Kidney (tissue), 14 donors: ENCODE results near the gene SRSF4. TPM values are rescaled to one million over a fixed set of nuclear protein-coding genes. Genes with fewer than 3 reads are reported as not detected.

Experiments
- DNase-seq, 5 donors: peaks; one replicate each; pipeline ENCODE4 v3.0.0-alpha.2; 2013 to 2020
- FAIRE-seq: peaks from 2 replicates; lab custom pipeline; 2012; peaks lifted over from hg19 to GRCh38; lab: Jason Lieb, UNC
- H3K27ac ChIP-seq, 2 donors: one replicate each; pipeline ENCODE4 v1.7.0; 2013; ENCODE audit warnings: low read depth in 2 of 2, low read length in 2 of 2, inconsistent platforms in 1 of 2
- H3K27me3 ChIP-seq: one replicate; pipeline ENCODE4 v1.7.1; 2013; ENCODE audit warnings: low read length, inconsistent platforms; ENCODE audit not compliant: control insufficient read depth, insufficient read depth
- H3K36me3 ChIP-seq, 3 donors: one replicate each; pipeline versions ENCODE4 v1.7.0 to v1.7.1; 2013; ENCODE audit warnings: low read length in 3 of 3, control low read depth in 1 of 3, inconsistent platforms in 1 of 3; ENCODE audit not compliant: insufficient read depth in 3 of 3, control insufficient read depth in 2 of 3
- H3K4me1 ChIP-seq, 3 donors: one replicate each; pipeline versions ENCODE4 v1.7.0 to v1.7.1; 2013; ENCODE audit warnings: low read length in 3 of 3, inconsistent platforms in 1 of 3, low read depth in 1 of 3; ENCODE audit not compliant: control insufficient read depth in 2 of 3, insufficient read depth in 2 of 3
- H3K4me3 ChIP-seq, 3 donors: one replicate each; pipeline versions ENCODE4 v1.7.0 to v1.8.1; 2013; ENCODE audit warnings: low read length in 3 of 3, control low read depth in 1 of 3, inconsistent platforms in 1 of 3
- H3K9ac ChIP-seq, 3 donors: one replicate each; pipeline versions ENCODE4 v1.7.0 to v1.7.1; 2013; ENCODE audit warnings: low read length in 3 of 3, control low read depth in 1 of 3, inconsistent platforms in 1 of 3
- H3K9me3 ChIP-seq, 3 donors: one replicate each; pipeline versions ENCODE4 v1.7.0 to v1.7.1; 2013; ENCODE audit warnings: low read length in 3 of 3, control low read depth in 1 of 3, inconsistent platforms in 1 of 3; ENCODE audit not compliant: control insufficient read depth in 2 of 3, insufficient read depth in 1 of 3
- CTCF ChIP-seq: IDR thresholded peaks from 3 replicates; pipeline ENCODE4 v1.5.1; 2012; ENCODE audit warnings: mild to moderate bottlenecking, moderate library complexity, borderline replicate concordance; ENCODE audit not compliant: insufficient read depth; ENCODE audit errors: extremely low read depth
- intact Hi-C: fragments of 100-400 bp; cut with DNase I; formaldehyde crosslinking; loops from one replicate; pipeline ENCODE4 v1.11.1; 2022
- polyA plus RNA-seq: library from polyadenylated mRNA; stranded (reverse); fragments of 350-450 nt; fragmentation: Illumina TruSeq; extraction: RNeasy Lipid Tissue Mini Kit (QIAGEN cat#74804); gene quantifications from one replicate; pipeline ENCODE4 v1.2.3, GENCODE V29; 2014; ENCODE audit warnings: low read depth, low replicate concordance; ENCODE audit not compliant: insufficient read depth
- total RNA-seq: library from RNA; stranded (reverse); fragmentation: NEBNext Ultra II Directional; extraction: Animal tissue kit (Norgen Biotek cat#: 25700); gene quantifications from one replicate; pipeline ENCODE4 v1.2.1, GENCODE V29; 2021
- donor health status: control.
- donor health status: control.
- donor health status: control.
- donor health status: control.
- donor health status: control.
- donor health status: DM: yes; HTN: yes; CAD: no.
- donor health status: Normal renal cell carcinoma (clear cell type).

Gene SRSF4
- total and polyA plus RNA-seq, 2 donors from 2014 or later = 48.4 to 72.3 TPM

GRCh38 chr1:29100487-29100886 is 81.2 kb downstream of the SRSF4 start:
- no peak for TF ChIP-seq CTCF

DNA sequence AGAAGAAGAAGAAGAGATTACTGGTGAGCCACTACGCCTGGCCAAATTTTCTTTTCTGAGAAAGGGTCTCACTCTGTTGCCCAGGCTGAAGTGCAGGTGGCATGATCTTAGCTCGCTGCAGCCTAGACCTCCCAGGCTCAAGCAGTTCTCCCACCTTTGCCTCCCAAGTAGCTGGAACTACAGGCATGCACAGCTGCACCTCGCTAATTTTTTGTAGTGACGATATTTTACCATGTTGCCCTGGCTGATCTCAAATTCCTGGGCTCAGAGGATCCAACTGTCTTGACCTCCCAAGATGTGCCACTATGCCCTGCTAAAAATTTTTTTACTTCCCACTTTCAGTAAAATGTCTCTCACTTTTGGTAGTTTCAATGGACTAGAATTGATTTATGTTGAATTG is 82.4 kb downstream of the SRSF4 start:
- H3K27me3 ChIP-seq = no peaks in the 10 kb centered on the region

More at GRCh38 chr1:29100487-29100886, 81.2 kb downstream of the SRSF4 start:
- no peaks in the 10 kb centered on the region for H3K27me3 ChIP-seq
- intact Hi-C loops = no loop called here
- no peak overlapping the region for H3K4me3 ChIP-seq
- no peaks in the 10 kb centered on the region for H3K4me1 ChIP-seq
- FAIRE-seq (no peak), DNase-seq (no peak)
- no peak overlapping the region for H3K27ac ChIP-seq
- peaks cover 0 to 3% (median 0%) of the 10 kb centered on the region in 3 donors for H3K36me3 ChIP-seq
- no peaks in the 10 kb centered on the region for H3K9me3 ChIP-seq
- H3K9ac ChIP-seq = no peak overlapping the region

More for the DNA sequence above, 82.4 kb downstream of the SRSF4 start:
- Histone ChIP-seq H3K9ac (no peak overlapping the region), H3K27ac (no peak overlapping the region), H3K9me3 (no peaks in the 10 kb centered on the region), H3K4me1 (no peaks in the 10 kb centered on the region), H3K36me3 (peaks cover 0 to 3% (median 0%) of the 10 kb centered on the region in 3 donors), H3K4me3 (no peak overlapping the region)
- intact Hi-C loops = no loop called here
- TF ChIP-seq CTCF = no peak
- DNase-seq = no peak
- FAIRE-seq = no peak

Other genes starting within 250 kb of the SRSF4 start
- gene TMEM200B, start 58.0 kb downstream of the SRSF4 start, total RNA-seq = 8.6 TPM
- 7.6 TPM for gene TMEM200B, start 58.0 kb downstream of the SRSF4 start, polyA plus RNA-seq
- gene MECR, start 49.0 kb upstream of the SRSF4 start, total RNA-seq = 27.7 TPM
- gene MECR, start 49.0 kb upstream of the SRSF4 start, polyA plus RNA-seq = 42.6 TPM
- 53.6 TPM for gene PTPRU, start 54.6 kb upstream of the SRSF4 start, total RNA-seq
- gene PTPRU, start 54.6 kb upstream of the SRSF4 start, polyA plus RNA-seq = 3.7 TPM